Measurements from ENCODE around the gene CEACAM1.

DNA sequence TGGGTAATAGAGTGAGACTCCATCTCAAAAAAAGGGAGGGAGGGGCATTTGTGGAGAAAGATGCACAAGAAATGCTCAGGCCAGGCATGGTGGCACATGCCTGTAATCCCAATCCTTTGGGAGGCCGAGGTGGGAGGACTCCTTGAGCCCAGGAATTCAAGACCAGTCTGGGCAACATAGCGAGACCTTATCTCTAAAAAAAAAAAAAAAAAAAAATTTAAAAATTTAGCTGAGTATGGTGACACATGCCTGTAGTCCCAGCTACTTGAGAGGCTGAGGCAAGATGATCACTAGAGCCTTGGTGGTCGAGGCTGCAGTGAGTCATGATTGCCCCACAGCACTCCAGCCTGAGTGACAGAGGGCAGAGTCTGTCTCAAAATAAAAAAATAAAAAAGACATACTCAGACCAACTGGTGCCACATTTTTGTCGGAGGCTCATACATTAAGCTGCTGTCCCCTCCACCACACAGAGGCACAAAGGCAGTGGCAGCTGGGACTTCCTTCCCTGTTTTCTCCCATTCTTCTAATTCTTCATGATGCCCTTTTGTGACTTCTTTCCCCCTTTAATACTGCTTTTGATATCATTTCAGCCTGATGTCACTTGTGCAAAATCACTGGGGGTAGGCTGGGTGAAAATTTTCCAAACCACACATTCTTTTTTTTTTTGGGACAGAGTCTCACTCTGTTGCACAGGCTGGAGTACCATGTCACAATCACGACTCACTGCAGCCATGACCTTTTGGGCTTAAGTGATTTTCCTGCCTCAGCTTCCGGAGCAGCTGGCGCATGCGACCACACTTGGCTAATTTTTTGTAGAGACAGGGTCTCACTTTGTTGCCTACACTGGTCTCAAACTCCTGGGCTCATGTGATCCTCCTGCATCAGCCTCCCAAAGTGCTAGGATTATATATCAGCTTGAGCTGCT, 58.7 kb downstream of the CEACAM1 start:
- TF ChIP-seq, protein P1, sequence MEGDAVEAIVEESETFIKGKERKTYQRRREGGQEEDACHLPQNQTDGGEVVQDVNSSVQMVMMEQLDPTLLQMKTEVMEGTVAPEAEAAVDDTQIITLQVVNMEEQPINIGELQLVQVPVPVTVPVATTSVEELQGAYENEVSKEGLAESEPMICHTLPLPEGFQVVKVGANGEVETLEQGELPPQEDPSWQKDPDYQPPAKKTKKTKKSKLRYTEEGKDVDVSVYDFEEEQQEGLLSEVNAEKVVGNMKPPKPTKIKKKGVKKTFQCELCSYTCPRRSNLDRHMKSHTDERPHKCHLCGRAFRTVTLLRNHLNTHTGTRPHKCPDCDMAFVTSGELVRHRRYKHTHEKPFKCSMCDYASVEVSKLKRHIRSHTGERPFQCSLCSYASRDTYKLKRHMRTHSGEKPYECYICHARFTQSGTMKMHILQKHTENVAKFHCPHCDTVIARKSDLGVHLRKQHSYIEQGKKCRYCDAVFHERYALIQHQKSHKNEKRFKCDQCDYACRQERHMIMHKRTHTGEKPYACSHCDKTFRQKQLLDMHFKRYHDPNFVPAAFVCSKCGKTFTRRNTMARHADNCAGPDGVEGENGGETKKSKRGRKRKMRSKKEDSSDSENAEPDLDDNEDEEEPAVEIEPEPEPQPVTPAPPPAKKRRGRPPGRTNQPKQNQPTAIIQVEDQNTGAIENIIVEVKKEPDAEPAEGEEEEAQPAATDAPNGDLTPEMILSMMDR (IDR thresholded peaks at IDR 0.05) = no peak
- no peak for TF ChIP-seq POLR2AphosphoS5 (IDR thresholded peaks at IDR 0.05)

Measured in breast epithelium (tissue), 3 donors.